Activated naive CD8-positive, alpha-beta T cell treated with anti-CD3 and anti-CD28 coated beads, Interleukin-2, amount 10 ng/mL, durations not matched to agents 7 days and 5 days (primary cell): ENCODE results near the gene POLK. TPM values are rescaled to one million over a fixed set of nuclear protein-coding genes. Genes with fewer than 3 reads are reported as not detected.
"Not testable (repeated sequence)": the region's sequence is repeated elsewhere in the genome, so short reads cannot be mapped to it uniquely, and the experiment has no call there.

Experiments
- ATAC-seq: fragments of 150-1000 bp; cut with Tn5 transposase; one replicate; pipeline ENCODE4 v1.10.0; 2021; ENCODE audit warnings: low read depth, moderate library complexity
- POLR2A ChIA-PET: fragments of 350-600 bp; sonication (Branson Sonifier 250); formaldehyde crosslinking; loops from one replicate; lab custom pipeline; 2021; ENCODE audit warnings: antibody characterized with exemption; lab: Charles Lee
- DNase-seq: peaks from one replicate; pipeline ENCODE4 v3.0.0; 2021
- H3K27ac Mint-ChIP-seq: one replicate; pipeline ENCODE4 v1.8.0; 2022; ENCODE audit warnings: mild to moderate bottlenecking, mixed read lengths
- H3K27me3 Mint-ChIP-seq: one replicate; pipeline ENCODE4 v1.8.0; 2022; ENCODE audit warnings: mild to moderate bottlenecking, moderate library complexity, mixed read lengths
- H3K36me3 Mint-ChIP-seq: one replicate; pipeline ENCODE4 v1.8.0; 2021; ENCODE audit warnings: mild to moderate bottlenecking, mixed read lengths
- H3K4me1 Mint-ChIP-seq: one replicate; pipeline ENCODE4 v1.8.0; 2021; ENCODE audit warnings: mixed read lengths
- H3K4me3 Mint-ChIP-seq: one replicate; pipeline ENCODE4 v1.8.0; 2022; ENCODE audit warnings: mild to moderate bottlenecking, moderate library complexity, mixed read lengths
- H3K9me3 Mint-ChIP-seq: one replicate; pipeline ENCODE4 v1.8.0; 2021; ENCODE audit warnings: mixed read lengths
- total RNA-seq, 2 experiments: library from RNA; stranded (reverse); gene quantifications; one replicate each; pipeline ENCODE4 v1.2.3, GENCODE V29; 2021

Gene POLK
- total RNA-seq, 2 experiments from 2014 or later = 27.6 to 29.8 TPM

DNA sequence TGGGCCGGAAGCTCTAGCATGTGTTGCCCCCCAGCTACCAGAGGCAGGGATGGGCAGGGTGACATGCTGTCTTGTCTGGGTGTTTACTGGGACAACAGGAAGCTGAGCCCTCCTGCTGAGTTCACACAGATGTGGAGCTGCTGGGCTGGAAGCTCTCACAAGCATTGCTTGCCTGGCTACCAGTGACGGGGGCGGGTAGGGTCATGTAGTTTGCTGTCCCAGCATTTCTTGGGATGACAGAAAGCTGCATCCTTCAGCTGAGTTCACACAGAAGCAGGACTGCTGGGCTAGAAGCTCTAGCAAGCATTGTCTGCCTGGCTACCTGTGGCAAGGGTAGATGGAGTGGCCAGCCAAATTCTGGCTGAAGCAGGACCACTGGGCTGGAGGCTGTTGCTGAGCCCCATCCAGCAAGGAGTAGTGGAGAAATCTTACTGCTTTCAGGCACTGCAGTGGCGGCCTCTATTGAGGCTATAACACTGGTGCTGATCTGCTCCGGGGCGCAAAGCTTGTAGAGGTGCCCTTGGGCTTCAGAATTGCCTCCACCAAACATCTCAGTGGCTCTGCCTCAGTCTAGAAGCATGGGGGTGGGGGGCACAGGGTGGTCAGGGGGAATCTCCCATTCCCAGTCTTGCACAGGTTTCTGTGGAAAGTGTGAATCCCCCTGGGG lies 25.1 kb downstream of the POLK start:
- Mint-ChIP-seq H3K9me3 (peaks cover 19% of the 10 kb centered on the region), H3K4me1 (peaks cover 6% of the 10 kb centered on the region), H3K27me3 (no peaks in the 10 kb centered on the region), H3K36me3 (peaks cover 46% of the 10 kb centered on the region), H3K27ac (no peak overlapping the region), H3K4me3 (no peak overlapping the region)
- DNase-seq = no peak
- no peak for ATAC-seq
- POLR2A ChIA-PET = no interaction called here

- POLR2A ChIA-PET = no interaction called here
- H3K36me3 Mint-ChIP-seq = peaks cover 36% of the 10 kb centered on the region
- peaks cover 14% of the 10 kb centered on the region for H3K9me3 Mint-ChIP-seq
- no peaks in the 10 kb centered on the region for H3K27me3 Mint-ChIP-seq
- no peak for ATAC-seq
- H3K4me3 Mint-ChIP-seq = no peak overlapping the region
- DNase-seq = no peak
- peaks cover 6% of the 10 kb centered on the region for H3K4me1 Mint-ChIP-seq
- H3K27ac Mint-ChIP-seq = no peak overlapping the region
Measured at GRCh38 chr5:75538211-75538610, 26.5 kb downstream of the POLK start.

GRCh38 chr5:75545131-75545530 lies 33.4 kb downstream of the POLK start:
- Mint-ChIP-seq H3K27me3 (no peaks in the 10 kb centered on the region), H3K4me1 (no peaks in the 10 kb centered on the region), H3K9me3 (no peaks in the 10 kb centered on the region), H3K4me3 (no peak overlapping the region), H3K27ac (no peak overlapping the region), H3K36me3 (peaks cover 19% of the 10 kb centered on the region)
- DNase-seq (no peak), ATAC-seq (no peak)
- POLR2A ChIA-PET = no interaction called here

- no peak overlapping the region for H3K27ac Mint-ChIP-seq
- H3K4me1 Mint-ChIP-seq = no peaks in the 10 kb centered on the region
- no peaks in the 10 kb centered on the region for H3K27me3 Mint-ChIP-seq
- H3K36me3 Mint-ChIP-seq = peaks cover 27% of the 10 kb centered on the region
- ATAC-seq (no peak), DNase-seq (no peak)
- POLR2A ChIA-PET = no interaction called here
- H3K9me3 Mint-ChIP-seq = no peaks in the 10 kb centered on the region
- H3K4me3 Mint-ChIP-seq = no peak overlapping the region
Measured at GRCh38 chr5:75546830-75547229, 35.1 kb downstream of the POLK start.

- Mint-ChIP-seq H3K9me3 (no peaks in the 10 kb centered on the region), H3K27ac (no peak overlapping the region), H3K36me3 (peaks cover 27% of the 10 kb centered on the region), H3K27me3 (no peaks in the 10 kb centered on the region), H3K4me3 (no peak overlapping the region), H3K4me1 (no peaks in the 10 kb centered on the region)
- DNase-seq (no peak), ATAC-seq (no peak)
- POLR2A ChIA-PET = no interaction called here
Measured at GRCh38 chr5:75547812-75548211, 36.1 kb downstream of the POLK start.

GRCh38 chr5:75550597-75550996 lies 38.9 kb downstream of the POLK start:
- no peaks in the 10 kb centered on the region for H3K27me3 Mint-ChIP-seq
- H3K9me3 Mint-ChIP-seq = no peaks in the 10 kb centered on the region
- H3K36me3 Mint-ChIP-seq = peaks cover 37% of the 10 kb centered on the region
- no peak overlapping the region for H3K27ac Mint-ChIP-seq
- no peak for DNase-seq
- H3K4me3 Mint-ChIP-seq = no peak overlapping the region
- POLR2A ChIA-PET = no interaction called here
- no peaks in the 10 kb centered on the region for H3K4me1 Mint-ChIP-seq
- no peak for ATAC-seq

DNA sequence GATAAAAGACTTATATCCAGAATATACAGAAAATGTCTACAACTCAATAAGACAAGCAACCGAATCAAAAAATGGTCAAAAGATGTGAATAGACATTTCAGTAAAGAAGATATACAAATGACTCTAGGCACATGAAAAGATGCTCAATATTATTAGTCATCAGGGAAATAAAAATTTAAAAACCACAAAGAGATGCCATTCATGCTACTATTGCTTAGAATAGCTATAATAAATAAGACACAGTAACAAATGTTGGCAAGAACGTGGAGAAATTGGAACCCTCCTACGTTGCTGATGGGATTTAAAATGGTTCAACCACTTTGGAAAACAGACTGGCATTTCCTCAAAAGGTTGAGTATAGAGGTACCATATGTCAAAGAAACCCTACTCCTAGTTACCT lies 39.8 kb downstream of the POLK start:
- DNase-seq (no peak), ATAC-seq (no peak)
- Mint-ChIP-seq H3K4me1 (no peaks in the 10 kb centered on the region), H3K27me3 (no peaks in the 10 kb centered on the region), H3K4me3 (no peak overlapping the region), H3K9me3 (no peaks in the 10 kb centered on the region), H3K36me3 (peaks cover 42% of the 10 kb centered on the region), H3K27ac (no peak overlapping the region)
- POLR2A ChIA-PET = no interaction called here

DNA sequence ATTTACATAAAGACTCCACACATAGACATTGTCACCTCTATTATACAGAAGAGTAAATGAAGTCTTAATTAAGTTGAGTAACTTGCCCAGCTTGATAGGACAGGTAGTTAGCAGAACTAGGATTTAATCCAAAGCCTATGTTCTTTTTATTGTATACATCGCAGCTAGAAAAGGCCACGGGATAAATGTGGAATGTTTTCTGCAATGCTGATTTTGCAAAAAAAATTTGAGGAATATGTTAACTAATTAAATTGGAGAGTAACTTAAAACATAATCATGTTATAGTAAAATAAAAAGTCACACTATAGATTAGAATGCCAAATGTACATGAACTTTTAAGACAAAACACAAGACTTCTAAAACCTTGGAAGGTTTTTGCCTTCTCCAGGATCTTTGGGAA lies 41.1 kb downstream of the POLK start:
- Mint-ChIP-seq H3K36me3 (peaks cover 54% of the 10 kb centered on the region), H3K4me1 (peaks cover 2% of the 10 kb centered on the region), H3K9me3 (no peaks in the 10 kb centered on the region), H3K4me3 (no peak overlapping the region), H3K27me3 (no peaks in the 10 kb centered on the region), H3K27ac (no peak overlapping the region)
- ATAC-seq (no peak), DNase-seq (no peak)
- POLR2A ChIA-PET = no interaction called here

GRCh38 chr5:75553358-75553757 lies 41.7 kb downstream of the POLK start:
- H3K27me3 Mint-ChIP-seq = no peaks in the 10 kb centered on the region
- no peaks in the 10 kb centered on the region for H3K9me3 Mint-ChIP-seq
- POLR2A ChIA-PET = no interaction called here
- ATAC-seq = no peak
- no peak overlapping the region for H3K4me3 Mint-ChIP-seq
- H3K36me3 Mint-ChIP-seq = peaks cover 59% of the 10 kb centered on the region
- no peak for DNase-seq
- H3K4me1 Mint-ChIP-seq = peaks cover 3% of the 10 kb centered on the region
- no peak overlapping the region for H3K27ac Mint-ChIP-seq

DNA sequence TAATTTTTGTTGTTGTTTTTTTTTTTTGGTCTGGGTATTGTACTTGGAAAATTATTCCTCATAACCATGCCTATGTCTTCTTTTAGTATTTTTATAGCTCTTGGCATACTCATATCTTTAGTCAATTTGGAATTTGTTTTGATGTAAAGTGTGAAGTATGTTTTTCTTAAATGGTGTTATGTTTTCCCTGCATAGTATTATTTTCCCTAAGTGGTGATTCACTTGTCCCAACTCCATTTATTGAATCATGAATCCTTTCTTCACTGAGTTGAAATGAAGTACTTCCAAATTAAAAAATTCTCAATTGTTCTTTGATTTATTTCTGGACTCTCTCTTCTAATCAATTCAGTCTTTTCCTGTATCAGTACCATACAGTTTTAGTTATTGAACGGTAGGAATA lies 46.5 kb downstream of the POLK start:
- H3K27ac Mint-ChIP-seq = no peak overlapping the region
- H3K4me3 Mint-ChIP-seq = no peak overlapping the region
- H3K36me3 Mint-ChIP-seq = peaks cover 66% of the 10 kb centered on the region
- H3K4me1 Mint-ChIP-seq = peaks cover 5% of the 10 kb centered on the region
- DNase-seq (no peak), ATAC-seq (no peak)
- H3K9me3 Mint-ChIP-seq = peaks cover 12% of the 10 kb centered on the region
- POLR2A ChIA-PET = no interaction called here
- H3K27me3 Mint-ChIP-seq = no peaks in the 10 kb centered on the region

DNA sequence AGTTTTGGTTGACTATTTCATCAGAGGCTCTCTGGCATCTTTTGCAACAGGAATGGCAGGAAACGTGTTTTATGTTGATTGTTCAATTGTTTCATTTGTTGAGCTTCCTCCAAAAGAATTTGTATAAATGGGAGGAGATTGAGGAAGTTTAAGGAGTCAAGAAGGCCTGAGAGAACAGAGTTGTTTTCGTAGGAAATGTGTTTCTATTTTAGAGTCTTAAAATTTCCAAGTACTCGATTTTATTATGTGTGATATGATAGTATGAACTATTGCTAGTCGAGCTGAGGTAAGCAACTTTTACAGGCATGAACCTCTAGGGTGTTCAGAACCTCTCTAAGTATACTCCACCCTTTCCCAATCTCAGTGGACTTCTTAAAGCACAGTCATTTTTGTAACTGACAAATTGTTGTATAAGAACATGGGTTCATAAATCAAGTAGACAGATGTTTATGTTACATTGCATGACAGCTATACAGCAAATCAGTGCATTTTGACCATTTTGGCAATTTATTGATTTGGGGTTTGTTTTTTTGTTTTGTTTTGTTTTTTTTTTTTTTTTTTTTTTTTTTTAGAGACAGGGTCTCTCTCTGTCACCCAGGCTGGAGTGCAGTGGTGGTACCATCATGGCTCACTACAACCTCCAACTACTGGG lies 47.4 kb downstream of the POLK start:
- Mint-ChIP-seq H3K36me3 (peaks cover 69% of the 10 kb centered on the region), H3K4me3 (no peak overlapping the region), H3K9me3 (peaks cover 18% of the 10 kb centered on the region), H3K4me1 (peaks cover 5% of the 10 kb centered on the region), H3K27me3 (no peaks in the 10 kb centered on the region), H3K27ac (no peak overlapping the region)
- DNase-seq = no peak
- no peak for ATAC-seq
- POLR2A ChIA-PET = no interaction called here

- H3K9me3 Mint-ChIP-seq = peaks cover 21% of the 10 kb centered on the region
- H3K4me1 Mint-ChIP-seq, H3K4me3 Mint-ChIP-seq, DNase-seq, POLR2A ChIA-PET, ATAC-seq, H3K27me3 Mint-ChIP-seq, H3K27ac Mint-ChIP-seq: not testable (repeated sequence)
- peaks cover 74% of the 10 kb centered on the region for H3K36me3 Mint-ChIP-seq
Measured at GRCh38 chr5:75560655-75561054, 49.0 kb downstream of the POLK start.

DNA sequence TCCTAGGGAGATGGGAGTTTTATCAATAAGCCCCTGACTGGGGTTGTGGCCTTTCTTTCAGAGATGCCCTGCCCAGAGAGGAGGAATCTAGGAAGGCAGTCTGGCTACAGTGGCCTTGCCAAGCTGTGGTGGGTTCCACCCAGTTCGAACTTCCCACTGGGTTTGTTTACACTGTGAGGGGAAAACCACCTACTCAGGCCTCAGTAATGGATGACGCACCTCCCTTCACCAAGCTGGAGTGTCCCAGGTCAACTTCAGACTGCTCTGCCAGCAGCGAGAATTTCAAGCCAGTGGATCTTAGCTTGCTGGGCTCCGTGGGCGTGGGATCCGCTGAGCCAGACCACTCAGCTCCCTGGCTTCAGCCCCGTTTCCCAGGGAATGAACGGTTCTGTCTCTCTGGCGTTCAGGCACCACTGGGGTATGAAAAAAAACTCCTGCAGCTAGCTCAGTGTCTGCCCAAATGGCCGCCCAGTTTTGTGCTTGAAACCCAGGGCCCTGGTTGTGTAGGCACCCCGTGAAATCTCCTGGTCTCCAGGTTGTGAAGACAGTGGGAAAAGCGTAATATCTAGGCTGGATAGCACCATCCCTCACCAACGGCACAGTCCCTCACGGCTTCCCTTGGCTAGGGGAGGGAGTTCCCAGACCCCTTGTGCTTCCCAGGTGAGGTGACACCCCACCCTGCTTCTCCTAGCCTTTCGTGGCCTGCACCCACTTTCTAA lies 54.5 kb downstream of the POLK start:
- POLR2A ChIA-PET, ATAC-seq, H3K27ac Mint-ChIP-seq, H3K27me3 Mint-ChIP-seq, H3K4me3 Mint-ChIP-seq, DNase-seq: not testable (repeated sequence)
- H3K36me3 Mint-ChIP-seq = peaks cover 56% of the 10 kb centered on the region
- H3K4me1 Mint-ChIP-seq = peaks cover 17% of the 10 kb centered on the region
- peaks cover 17% of the 10 kb centered on the region for H3K9me3 Mint-ChIP-seq
